ENCODE data around the gene SUGCT. TPM values are rescaled to one million over a fixed set of nuclear protein-coding genes. Genes with fewer than 3 reads are reported as not detected.
A peak's percentile ranks its signal among the peaks of the same experiment; 100 is the strongest.

SUGCT gene
- total and polyA plus RNA-seq, 5 donors, result 5.7 to 10.3 (median 6.1) TPM

- 90% methylated on average over 6 of the region's 6 CpGs for WGBS
- no peak for ATAC-seq
- no peaks in the 10 kb centered on the region for H3K4me1 ChIP-seq (ENCODE audit: control insufficient read depth, insufficient read depth, low read length)
Measured at GRCh38 chr7:40546616-40547501, 412.1 kb downstream of the SUGCT start.

GRCh38 chr7:40549372-40550039 lies 414.7 kb downstream of the SUGCT start:
- Histone ChIP-seq H3K9me3 (ENCODE audit: control insufficient read depth, low read length) (no peaks in the 10 kb centered on the region), H3K27ac (ENCODE audit: low read length) (no peak overlapping the region), H3K4me1 (ENCODE audit: control insufficient read depth, insufficient read depth, low read length) (no peaks in the 10 kb centered on the region), H3K27me3 (ENCODE audit: control insufficient read depth, insufficient read depth) (no peaks in the 10 kb centered on the region), H3K4me3 (ENCODE audit: low read length) (no peak overlapping the region)
- intact Hi-C loops (cut with DNase I), result no loop called here
- no peak for ATAC-seq
- no peak for DNase-seq
- WGBS, result 87% methylated on average over 2 of the region's 2 CpGs

More at GRCh38 chr7:40546616-40547501, 412.1 kb downstream of the SUGCT start:
- Histone ChIP-seq H3K9me3 (ENCODE audit: control insufficient read depth, low read length) (no peaks in the 10 kb centered on the region), H3K27ac (ENCODE audit: low read length) (no peak overlapping the region), H3K27me3 (ENCODE audit: control insufficient read depth, insufficient read depth) (no peaks in the 10 kb centered on the region), H3K4me3 (ENCODE audit: low read length) (no peak overlapping the region)
- intact Hi-C loops (cut with DNase I), result no loop called here
- DNase-seq, result no peak

- Histone ChIP-seq H3K27ac (ENCODE audit: low read length) (no peak overlapping the region), H3K4me1 (ENCODE audit: control insufficient read depth, insufficient read depth, low read length) (no peaks in the 10 kb centered on the region), H3K27me3 (ENCODE audit: control insufficient read depth, insufficient read depth) (no peaks in the 10 kb centered on the region), H3K4me3 (ENCODE audit: low read length) (no peak overlapping the region), H3K9me3 (ENCODE audit: control insufficient read depth, low read length) (no peaks in the 10 kb centered on the region)
- no peak for DNase-seq
- intact Hi-C loops (cut with DNase I), result no loop called here
- 48% methylated on average over 8 of the region's 8 CpGs for WGBS
- ATAC-seq, result peak; percentile 38 to 82
Measured at GRCh38 chr7:40551685-40552576, 417.1 kb downstream of the SUGCT start.

- WGBS, result 86% methylated on average over 1 of the region's 1 CpG
- no peak overlapping the region for H3K27ac ChIP-seq (ENCODE audit: low read length)
- ATAC-seq (no peak), DNase-seq (no peak)
- H3K4me3 ChIP-seq (ENCODE audit: low read length), result no peak overlapping the region
- no peaks in the 10 kb centered on the region for H3K27me3 ChIP-seq (ENCODE audit: control insufficient read depth, insufficient read depth)
- H3K9me3 ChIP-seq (ENCODE audit: control insufficient read depth, low read length), result no peaks in the 10 kb centered on the region
- intact Hi-C loops (cut with DNase I), result no loop called here
- H3K4me1 ChIP-seq (ENCODE audit: control insufficient read depth, insufficient read depth, low read length), result no peaks in the 10 kb centered on the region
Measured at GRCh38 chr7:40560672-40561071, 425.9 kb downstream of the SUGCT start.

- intact Hi-C loops (cut with DNase I), result no loop called here
- ATAC-seq (no peak), DNase-seq (no peak)
- Histone ChIP-seq H3K9me3 (ENCODE audit: control insufficient read depth, low read length) (no peaks in the 10 kb centered on the region), H3K27me3 (ENCODE audit: control insufficient read depth, insufficient read depth) (no peaks in the 10 kb centered on the region), H3K27ac (ENCODE audit: low read length) (no peak overlapping the region), H3K4me1 (ENCODE audit: control insufficient read depth, insufficient read depth, low read length) (no peaks in the 10 kb centered on the region), H3K4me3 (ENCODE audit: low read length) (no peak overlapping the region)
- 84% methylated on average over 5 of the region's 5 CpGs for WGBS
Measured at GRCh38 chr7:40566879-40567278, 432.1 kb downstream of the SUGCT start.

GRCh38 chr7:40569326-40569725 lies 434.5 kb downstream of the SUGCT start:
- DNase-seq, result no peak
- intact Hi-C loops (cut with DNase I), result no loop called here
- H3K27me3 ChIP-seq (ENCODE audit: control insufficient read depth, insufficient read depth), result no peaks in the 10 kb centered on the region
- no peaks in the 10 kb centered on the region for H3K9me3 ChIP-seq (ENCODE audit: control insufficient read depth, low read length)
- H3K27ac ChIP-seq (ENCODE audit: low read length), result no peak overlapping the region
- ATAC-seq, result no peak
- 84% methylated on average over 3 of the region's 3 CpGs for WGBS
- no peak overlapping the region for H3K4me3 ChIP-seq (ENCODE audit: low read length)
- no peaks in the 10 kb centered on the region for H3K4me1 ChIP-seq (ENCODE audit: control insufficient read depth, insufficient read depth, low read length)

GRCh38 chr7:40570223-40570622 lies 435.4 kb downstream of the SUGCT start:
- H3K4me1 ChIP-seq (ENCODE audit: control insufficient read depth, insufficient read depth, low read length), result no peaks in the 10 kb centered on the region
- DNase-seq (no peak), ATAC-seq (no peak)
- intact Hi-C loops (cut with DNase I), result no loop called here
- no peak overlapping the region for H3K4me3 ChIP-seq (ENCODE audit: low read length)
- H3K27ac ChIP-seq (ENCODE audit: low read length), result no peak overlapping the region
- 33% methylated on average over 1 of the region's 1 CpG for WGBS
- no peaks in the 10 kb centered on the region for H3K27me3 ChIP-seq (ENCODE audit: control insufficient read depth, insufficient read depth)
- H3K9me3 ChIP-seq (ENCODE audit: control insufficient read depth, low read length), result no peaks in the 10 kb centered on the region

- no peaks in the 10 kb centered on the region for H3K27me3 ChIP-seq (ENCODE audit: control insufficient read depth, insufficient read depth)
- no peaks in the 10 kb centered on the region for H3K9me3 ChIP-seq (ENCODE audit: control insufficient read depth, low read length)
- 51% methylated on average over 5 of the region's 5 CpGs for WGBS
- no peaks in the 10 kb centered on the region for H3K4me1 ChIP-seq (ENCODE audit: control insufficient read depth, insufficient read depth, low read length)
- ATAC-seq (no peak), DNase-seq (peak in 2 of 3 donors; percentile 39 to 48)
- intact Hi-C loops (cut with DNase I), result no loop called here
- no peak overlapping the region for H3K4me3 ChIP-seq (ENCODE audit: low read length)
- H3K27ac ChIP-seq (ENCODE audit: low read length), result no peak overlapping the region
Measured at GRCh38 chr7:40571796-40572195, 437.0 kb downstream of the SUGCT start.

- ATAC-seq, result no peak
- Histone ChIP-seq H3K9me3 (ENCODE audit: control insufficient read depth, low read length) (no peaks in the 10 kb centered on the region), H3K27me3 (ENCODE audit: control insufficient read depth, insufficient read depth) (no peaks in the 10 kb centered on the region), H3K4me3 (ENCODE audit: low read length) (no peak overlapping the region), H3K27ac (ENCODE audit: low read length) (no peak overlapping the region), H3K4me1 (ENCODE audit: control insufficient read depth, insufficient read depth, low read length) (no peaks in the 10 kb centered on the region)
- WGBS, result 58% methylated on average over 8 of the region's 8 CpGs
- DNase-seq, result no peak
- intact Hi-C loops (cut with DNase I), result no loop called here
Measured at GRCh38 chr7:40572810-40573465, 438.1 kb downstream of the SUGCT start.

- DNase-seq, result no peak
- intact Hi-C loops (cut with DNase I), result no loop called here
- no peak overlapping the region for H3K4me3 ChIP-seq (ENCODE audit: low read length)
- H3K9me3 ChIP-seq (ENCODE audit: control insufficient read depth, low read length), result no peaks in the 10 kb centered on the region
- H3K27ac ChIP-seq (ENCODE audit: low read length), result no peak overlapping the region
- no peaks in the 10 kb centered on the region for H3K4me1 ChIP-seq (ENCODE audit: control insufficient read depth, insufficient read depth, low read length)
- no peaks in the 10 kb centered on the region for H3K27me3 ChIP-seq (ENCODE audit: control insufficient read depth, insufficient read depth)
- no peak for ATAC-seq
- WGBS, result 63% methylated on average over 5 of the region's 5 CpGs
Measured at GRCh38 chr7:40579401-40579800, 444.6 kb downstream of the SUGCT start.
